ENCODE data around the gene TMIGD2.

Gene TMIGD2

GRCh38 chr19:4318460-4318859 is 16.3 kb upstream of the TMIGD2 start:
- H3K4me3 ChIP-seq (replicated peaks; ENCODE audit: low read depth, low read length) = no peak overlapping the region
- DNase-seq (ENCODE audit: extremely low read depth, low read depth) = no peak
- TF ChIP-seq CTCF (IDR thresholded peaks at IDR 0.05; ENCODE audit: low read depth, low read length, missing control alignments) = no peak

- no peak for DNase-seq (ENCODE audit: extremely low read depth, low read depth)
- TF ChIP-seq CTCF (IDR thresholded peaks at IDR 0.05; ENCODE audit: low read depth, low read length, missing control alignments) = no peak
- no peak overlapping the region for H3K4me3 ChIP-seq (replicated peaks; ENCODE audit: low read depth, low read length)
Observed at GRCh38 chr19:4316956-4317355, 14.8 kb upstream of the TMIGD2 start.

GRCh38 chr19:4313847-4314490 is 11.8 kb upstream of the TMIGD2 start:
- no peak overlapping the region for H3K4me3 ChIP-seq (replicated peaks; ENCODE audit: low read depth, low read length)
- no peak for DNase-seq (ENCODE audit: extremely low read depth, low read depth)
- no peak for TF ChIP-seq CTCF (IDR thresholded peaks at IDR 0.05; ENCODE audit: low read depth, low read length, missing control alignments)

- DNase-seq (ENCODE audit: extremely low read depth, low read depth) = no peak
- H3K4me3 ChIP-seq (replicated peaks; ENCODE audit: low read depth, low read length) = no peak overlapping the region
- TF ChIP-seq CTCF (IDR thresholded peaks at IDR 0.05; ENCODE audit: low read depth, low read length, missing control alignments) = no peak
Observed at GRCh38 chr19:4310247-4311121, 8.3 kb upstream of the TMIGD2 start.

- peak overlapping the region; percentile 35 for H3K4me3 ChIP-seq (replicated peaks; ENCODE audit: low read depth, low read length)
- DNase-seq (ENCODE audit: extremely low read depth, low read depth) = no peak
- TF ChIP-seq CTCF (IDR thresholded peaks at IDR 0.05; ENCODE audit: low read depth, low read length, missing control alignments) = no peak
Observed at GRCh38 chr19:4305659-4306058, 3.5 kb upstream of the TMIGD2 start.

GRCh38 chr19:4305257-4305612 is 3.0 kb upstream of the TMIGD2 start:
- DNase-seq (ENCODE audit: extremely low read depth, low read depth) = no peak
- peak overlapping the region; percentile 35 for H3K4me3 ChIP-seq (replicated peaks; ENCODE audit: low read depth, low read length)
- no peak for TF ChIP-seq CTCF (IDR thresholded peaks at IDR 0.05; ENCODE audit: low read depth, low read length, missing control alignments)
